GM12875 (cell line): ENCODE results near the gene CUBN.

Experiments
- H3K4me3 ChIP-seq: one replicate; pipeline ENCODE4 v1.5.1; 2011; ENCODE audit warnings: low read depth, low read length, control low read depth
- TF ChIP-seq, protein P1 (sequence below): IDR thresholded peaks from 2 replicates; pipeline ENCODE4 v1.5.1; 2011; ENCODE audit warnings: low read depth, mild to moderate bottlenecking, control low read depth, inconsistent platforms, low read length, moderate library complexity, borderline replicate concordance; ENCODE audit not compliant: insufficient read depth

The CUBN gene

DNA sequence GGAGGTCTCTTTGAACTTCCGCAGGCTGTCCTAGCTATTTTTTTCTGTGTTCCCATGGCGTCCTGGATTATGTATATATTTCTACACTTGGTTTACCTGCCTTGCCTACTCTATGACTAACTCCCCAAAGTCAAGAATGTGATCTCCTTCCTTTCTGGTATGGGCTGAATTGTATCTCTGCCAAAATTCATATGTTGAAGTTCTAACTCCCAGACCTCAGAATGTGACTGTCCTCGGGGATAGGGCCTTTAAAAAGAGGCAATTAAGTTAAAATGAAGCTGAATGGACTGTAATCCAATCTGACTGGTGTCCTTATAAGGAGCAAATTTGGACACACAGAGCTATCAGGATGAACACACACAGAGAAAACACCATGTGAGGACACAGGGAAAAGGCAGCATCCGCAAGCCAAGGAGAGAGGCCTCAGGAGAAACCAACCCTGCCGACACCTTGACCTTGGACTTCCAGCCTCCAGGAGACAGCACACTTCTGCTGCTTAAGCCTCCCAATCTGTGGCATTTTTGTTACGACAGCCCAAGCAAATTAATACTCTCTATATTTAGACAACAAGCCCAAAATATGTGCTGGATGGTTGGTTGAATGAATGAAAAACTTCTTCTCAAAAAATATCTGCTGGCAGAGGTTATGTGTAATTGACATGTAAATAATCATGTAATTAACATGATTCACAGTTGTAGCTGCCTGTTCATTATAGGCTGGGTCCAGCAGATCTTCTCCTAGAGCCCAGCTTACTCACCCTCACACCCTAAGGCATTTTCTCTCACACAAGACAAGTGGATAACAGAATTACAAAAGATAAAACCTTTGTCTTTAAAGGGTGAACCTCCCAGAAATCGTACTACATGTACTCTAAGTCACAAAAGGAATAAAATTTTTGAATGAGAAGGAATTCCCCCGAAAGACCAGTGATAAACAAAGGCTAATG is 123.7 kb downstream of the CUBN start:
- TF ChIP-seq, protein P1, sequence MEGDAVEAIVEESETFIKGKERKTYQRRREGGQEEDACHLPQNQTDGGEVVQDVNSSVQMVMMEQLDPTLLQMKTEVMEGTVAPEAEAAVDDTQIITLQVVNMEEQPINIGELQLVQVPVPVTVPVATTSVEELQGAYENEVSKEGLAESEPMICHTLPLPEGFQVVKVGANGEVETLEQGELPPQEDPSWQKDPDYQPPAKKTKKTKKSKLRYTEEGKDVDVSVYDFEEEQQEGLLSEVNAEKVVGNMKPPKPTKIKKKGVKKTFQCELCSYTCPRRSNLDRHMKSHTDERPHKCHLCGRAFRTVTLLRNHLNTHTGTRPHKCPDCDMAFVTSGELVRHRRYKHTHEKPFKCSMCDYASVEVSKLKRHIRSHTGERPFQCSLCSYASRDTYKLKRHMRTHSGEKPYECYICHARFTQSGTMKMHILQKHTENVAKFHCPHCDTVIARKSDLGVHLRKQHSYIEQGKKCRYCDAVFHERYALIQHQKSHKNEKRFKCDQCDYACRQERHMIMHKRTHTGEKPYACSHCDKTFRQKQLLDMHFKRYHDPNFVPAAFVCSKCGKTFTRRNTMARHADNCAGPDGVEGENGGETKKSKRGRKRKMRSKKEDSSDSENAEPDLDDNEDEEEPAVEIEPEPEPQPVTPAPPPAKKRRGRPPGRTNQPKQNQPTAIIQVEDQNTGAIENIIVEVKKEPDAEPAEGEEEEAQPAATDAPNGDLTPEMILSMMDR, result no peak
- H3K4me3 ChIP-seq, result no peak overlapping the region

GRCh38 chr10:17004801-17005380 is 124.7 kb downstream of the CUBN start:
- H3K4me3 ChIP-seq, result no peak overlapping the region
- TF ChIP-seq, protein P1, result no peak

DNA sequence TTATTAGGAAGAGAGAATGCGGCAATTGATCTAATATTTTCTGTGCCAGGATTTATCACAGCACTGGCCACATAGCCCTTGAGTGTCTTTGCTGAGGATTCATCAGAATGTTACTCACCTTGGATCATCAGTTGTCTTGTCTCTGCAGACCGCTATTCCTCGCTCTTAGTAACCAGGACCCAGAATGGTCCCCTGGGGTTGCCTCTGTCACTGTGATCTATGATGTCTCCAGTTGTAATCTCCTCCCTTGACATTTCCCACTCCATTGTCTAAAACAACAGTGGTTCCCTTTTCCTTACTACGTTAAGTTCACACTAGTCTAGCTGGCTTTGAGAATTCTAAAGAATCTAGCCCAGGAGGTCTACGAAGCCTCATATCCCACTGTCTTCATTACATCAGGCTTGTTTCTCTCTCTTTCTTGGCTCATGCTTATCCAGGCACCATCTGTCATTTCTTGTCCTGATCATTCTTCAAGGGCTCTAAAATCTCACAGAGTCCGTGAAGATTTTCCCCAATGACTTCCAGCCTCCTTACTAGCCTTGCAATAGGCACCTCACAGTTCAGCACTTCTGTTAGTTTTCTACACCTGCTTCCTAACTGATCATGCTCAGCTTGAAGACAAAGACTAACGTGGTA is 125.8 kb downstream of the CUBN start:
- TF ChIP-seq, protein P1, result no peak
- H3K4me3 ChIP-seq, result no peak overlapping the region

DNA sequence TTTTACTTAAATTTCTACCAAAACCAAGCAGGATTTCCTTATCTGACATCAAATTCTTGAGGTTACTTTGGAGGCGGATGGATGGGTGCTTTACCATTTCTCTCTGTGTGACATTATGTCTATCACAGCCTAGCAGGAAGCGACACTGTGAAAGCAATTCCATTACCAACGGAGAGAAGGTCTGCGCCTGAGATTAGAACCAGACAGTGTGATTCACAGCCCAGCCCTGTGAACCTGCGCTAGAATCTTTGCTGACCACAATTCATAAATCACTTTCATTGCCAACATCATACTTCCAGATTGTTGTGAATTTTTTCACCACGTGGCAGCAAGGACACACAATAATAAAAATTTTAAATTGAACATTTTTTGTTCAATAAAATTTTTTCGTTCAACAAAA is 126.5 kb downstream of the CUBN start:
- H3K4me3 ChIP-seq, result no peak overlapping the region
- TF ChIP-seq, protein P1, result no peak

DNA sequence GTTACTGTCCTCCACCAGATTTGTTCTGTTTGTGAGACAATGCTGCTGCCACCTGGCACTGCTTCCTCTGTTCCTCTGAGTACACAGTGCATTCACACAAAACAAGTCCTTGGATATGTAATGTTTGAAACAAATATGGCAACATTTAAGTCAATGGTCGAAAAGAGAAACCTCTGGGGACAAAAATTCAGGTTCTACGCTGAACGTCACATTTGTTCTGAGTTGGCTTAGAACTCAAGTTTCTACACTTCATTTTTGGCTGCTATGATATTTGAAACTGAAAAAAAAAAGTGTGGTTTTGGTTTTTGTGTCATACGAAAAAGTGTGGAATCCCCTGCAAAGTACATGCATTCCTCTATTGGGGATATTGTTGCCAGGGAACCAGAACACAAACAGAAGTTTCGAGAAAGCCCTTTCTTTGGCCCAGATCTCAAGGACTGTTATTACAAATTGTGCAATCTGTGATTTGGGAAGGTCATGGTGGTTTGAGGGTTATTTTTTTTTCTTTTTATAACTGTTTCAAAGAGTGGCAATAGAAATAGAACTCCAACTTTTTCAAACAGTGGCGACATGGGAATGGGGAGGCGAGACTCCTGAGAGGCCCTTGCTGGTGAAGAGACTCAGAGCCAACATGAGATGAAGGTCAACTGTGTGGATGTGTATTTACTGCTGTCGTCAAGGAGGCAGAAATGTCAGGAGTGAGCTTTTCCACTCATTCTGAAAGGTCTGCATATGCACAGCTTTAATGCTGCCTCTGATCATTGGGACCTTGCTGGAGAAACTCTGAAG is 127.5 kb downstream of the CUBN start:
- no peak overlapping the region for H3K4me3 ChIP-seq

DNA sequence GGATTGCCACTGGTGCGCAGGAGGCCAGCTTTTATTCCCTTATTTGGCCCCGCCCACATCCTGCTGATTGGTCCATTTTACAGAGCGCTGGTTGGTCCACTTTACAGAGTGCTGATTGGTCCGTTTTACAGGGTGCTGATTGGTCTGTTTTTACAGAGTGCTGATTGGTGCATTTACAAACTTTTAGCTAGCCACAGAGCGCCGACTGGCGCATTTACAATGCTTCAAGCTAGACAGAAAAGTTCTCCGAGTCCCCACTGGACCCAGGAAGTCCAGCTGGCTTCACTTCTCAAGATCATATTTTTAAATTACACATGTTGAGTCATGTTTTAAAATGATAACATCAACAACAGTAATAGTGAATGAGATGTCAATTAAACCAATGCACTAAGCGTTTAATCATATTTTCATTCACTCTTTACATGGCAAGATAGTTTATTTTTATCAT is 128.3 kb downstream of the CUBN start:
- H3K4me3 ChIP-seq, result no peak overlapping the region
- TF ChIP-seq, protein P1, result no peak

More for the DNA sequence above, 127.5 kb downstream of the CUBN start:
- TF ChIP-seq, protein P1, result no peak
